Prostate gland (tissue), 2 donors: ENCODE data around the gene UROS. TPM values are rescaled to one million over a fixed set of nuclear protein-coding genes. Genes with fewer than 3 reads are reported as not detected.

Experiments used
- DNase-seq: peaks from one replicate; pipeline ENCODE4 v3.0.0-alpha.2; 2019; ENCODE audit warnings: low spot score
- H3K27ac ChIP-seq, 2 donors: fragments of 200-600 bp; sonication (generic); 2 replicates each; pipeline ENCODE4 v1.5.1; 2017 to 2019
- H3K27me3 ChIP-seq: fragments of 200-600 bp; sonication (generic); replicated peaks from 2 replicates; pipeline ENCODE4 v1.5.1; 2019; ENCODE audit not compliant: insufficient read depth
- H3K36me3 ChIP-seq, 2 donors: fragments of 200-600 bp; sonication (generic); 1 replicate in 1 of 2; 2 replicates in 1 of 2; pipeline versions ENCODE4 v1.5.1 to v1.8.1; 2017 to 2019
- H3K4me1 ChIP-seq: fragments of 200-600 bp; sonication (generic); replicated peaks from 2 replicates; pipeline ENCODE4 v1.5.1; 2019
- H3K4me3 ChIP-seq, 2 donors: fragments of 200-600 bp; sonication (generic); 2 replicates each; pipeline ENCODE4 v1.5.1; 2017 to 2019
- H3K9me3 ChIP-seq: fragments of 200-600 bp; sonication (generic); 2 replicates; pipeline ENCODE4 v1.5.1; 2017
- POLR2A ChIP-seq: fragments of 450-650 bp; IDR thresholded peaks from one replicate; pipeline ENCODE4 v1.6.1; 2016; ENCODE audit warnings: antibody characterized with exemption, mild to moderate bottlenecking
- POLR2AphosphoS5 ChIP-seq: sonication (generic); formaldehyde crosslinking; IDR thresholded peaks from one replicate; pipeline ENCODE4 v1.6.1; 2017; ENCODE audit warnings: antibody characterized with exemption
- WGBS: methylation state at CpG from one replicate; pipeline ENCODE4 v1.1.5; 2018; 5-methylcytosine and 5-hydroxymethylcytosine counted together
- intact Hi-C: fragments of 100-400 bp; cut with DNase I; formaldehyde crosslinking; loops from one replicate; pipeline ENCODE4 v1.14.2; 2022
- total RNA-seq, 2 donors: library from RNA; depleted of rRNA; stranded (reverse); fragments of >200 nt; gene quantifications; one replicate each; pipeline ENCODE4 v1.1.0, GENCODE V29; 2016
- TF ChIP-seq, protein P1 (sequence below), 4 experiments: fragments of 200-600 bp in 2 of 4; fragments of 450-650 bp in 2 of 4; sonication (generic) in 2 of 4; IDR thresholded peaks; 1 replicate in 3 of 4; 2 replicates in 1 of 4; pipeline ENCODE4 v1.5.1; 2016 to 2019; ENCODE audit warnings: antibody characterized with exemption in 4 of 4, mild to moderate bottlenecking in 2 of 4, moderate library complexity in 2 of 4

UROS gene
- total RNA-seq, 2 donors from 2014 or later, result 45.0 to 49.0 TPM

DNA sequence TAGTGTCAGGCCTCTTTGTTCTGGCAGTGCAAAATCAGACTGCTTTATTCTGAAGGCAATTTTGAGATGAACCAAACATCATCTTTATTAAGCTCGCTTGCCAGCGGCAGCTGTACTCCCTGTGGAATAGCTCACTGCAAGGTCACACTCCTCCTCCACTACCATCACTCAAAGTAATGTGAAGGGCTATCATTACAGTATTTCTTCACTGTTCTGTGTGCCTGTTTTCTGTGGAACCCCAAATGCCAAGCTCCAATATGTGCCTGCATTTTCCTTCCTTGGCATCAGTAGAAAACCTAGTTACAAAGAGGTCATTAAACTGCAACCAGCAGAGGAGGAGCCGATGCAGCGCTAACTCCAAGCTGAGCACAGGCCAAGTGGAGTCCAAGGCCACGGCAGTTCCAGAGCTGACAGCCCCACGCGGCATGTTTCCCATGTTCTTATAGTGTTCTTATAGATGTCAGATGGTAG, 21.7 kb upstream of the UROS start:
- no peaks in the 10 kb centered on the region for H3K4me1 ChIP-seq
- H3K9me3 ChIP-seq, result no peaks in the 10 kb centered on the region
- H3K27me3 ChIP-seq, result no peaks in the 10 kb centered on the region
- TF ChIP-seq, protein P1, sequence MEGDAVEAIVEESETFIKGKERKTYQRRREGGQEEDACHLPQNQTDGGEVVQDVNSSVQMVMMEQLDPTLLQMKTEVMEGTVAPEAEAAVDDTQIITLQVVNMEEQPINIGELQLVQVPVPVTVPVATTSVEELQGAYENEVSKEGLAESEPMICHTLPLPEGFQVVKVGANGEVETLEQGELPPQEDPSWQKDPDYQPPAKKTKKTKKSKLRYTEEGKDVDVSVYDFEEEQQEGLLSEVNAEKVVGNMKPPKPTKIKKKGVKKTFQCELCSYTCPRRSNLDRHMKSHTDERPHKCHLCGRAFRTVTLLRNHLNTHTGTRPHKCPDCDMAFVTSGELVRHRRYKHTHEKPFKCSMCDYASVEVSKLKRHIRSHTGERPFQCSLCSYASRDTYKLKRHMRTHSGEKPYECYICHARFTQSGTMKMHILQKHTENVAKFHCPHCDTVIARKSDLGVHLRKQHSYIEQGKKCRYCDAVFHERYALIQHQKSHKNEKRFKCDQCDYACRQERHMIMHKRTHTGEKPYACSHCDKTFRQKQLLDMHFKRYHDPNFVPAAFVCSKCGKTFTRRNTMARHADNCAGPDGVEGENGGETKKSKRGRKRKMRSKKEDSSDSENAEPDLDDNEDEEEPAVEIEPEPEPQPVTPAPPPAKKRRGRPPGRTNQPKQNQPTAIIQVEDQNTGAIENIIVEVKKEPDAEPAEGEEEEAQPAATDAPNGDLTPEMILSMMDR (IDR thresholded peaks at IDR 0.05), result no peak
- TF ChIP-seq POLR2A (no peak), POLR2AphosphoS5 (no peak)
- peaks cover 0 to 8% of the 10 kb centered on the region in 2 donors for H3K36me3 ChIP-seq
- no peak overlapping the region for H3K4me3 ChIP-seq
- DNase-seq, result no peak
- no peak overlapping the region for H3K27ac ChIP-seq
- 78% methylated on average over 7 of the region's 7 CpGs for WGBS
- intact Hi-C loops, result no loop called here

DNA sequence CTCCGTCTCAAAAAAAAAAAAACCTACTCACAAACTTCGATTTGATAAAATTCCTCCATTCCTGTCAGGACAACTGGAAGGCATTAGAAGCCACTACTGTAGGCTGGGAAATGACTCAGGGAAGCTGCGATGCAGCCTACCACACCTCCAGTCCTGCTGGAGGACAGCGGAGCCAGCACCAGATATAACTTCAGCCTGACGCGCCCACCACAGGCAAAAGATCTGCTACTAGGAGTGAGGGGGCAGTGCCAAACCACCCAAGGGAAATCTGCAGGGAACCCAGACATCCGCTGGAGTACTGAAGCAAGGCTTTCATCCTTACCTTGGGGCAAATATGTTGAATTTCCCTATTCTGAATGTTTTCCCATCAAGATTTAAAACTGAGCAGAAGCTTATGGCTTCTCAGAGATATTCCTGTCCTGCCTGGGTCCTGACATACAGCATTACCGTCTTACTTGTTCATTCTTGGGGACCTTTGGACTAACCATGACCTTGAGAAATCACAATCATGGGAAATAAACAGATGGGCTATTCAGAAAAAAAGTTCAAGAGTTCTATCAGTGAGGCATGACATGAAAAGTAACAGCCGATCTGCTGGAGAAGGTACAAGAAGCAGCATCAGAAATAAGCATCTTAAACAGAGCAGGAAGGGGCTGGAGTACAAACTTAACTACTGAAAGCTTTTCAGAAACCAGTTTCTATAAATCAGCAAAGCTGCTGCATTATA, 20.7 kb upstream of the UROS start:
- H3K4me1 ChIP-seq, result no peaks in the 10 kb centered on the region
- no peak for TF ChIP-seq POLR2AphosphoS5
- TF ChIP-seq, protein P1 (IDR thresholded peaks at IDR 0.05), result no peak
- TF ChIP-seq POLR2A, result no peak
- no peaks in the 10 kb centered on the region for H3K27me3 ChIP-seq
- H3K9me3 ChIP-seq, result no peaks in the 10 kb centered on the region
- no peak overlapping the region for H3K4me3 ChIP-seq
- 88% methylated on average over 9 of the region's 9 CpGs for WGBS
- no peak for DNase-seq
- H3K36me3 ChIP-seq, result peaks cover 0 to 8% of the 10 kb centered on the region in 2 donors
- intact Hi-C loops, result no loop called here
- no peak overlapping the region for H3K27ac ChIP-seq

DNA sequence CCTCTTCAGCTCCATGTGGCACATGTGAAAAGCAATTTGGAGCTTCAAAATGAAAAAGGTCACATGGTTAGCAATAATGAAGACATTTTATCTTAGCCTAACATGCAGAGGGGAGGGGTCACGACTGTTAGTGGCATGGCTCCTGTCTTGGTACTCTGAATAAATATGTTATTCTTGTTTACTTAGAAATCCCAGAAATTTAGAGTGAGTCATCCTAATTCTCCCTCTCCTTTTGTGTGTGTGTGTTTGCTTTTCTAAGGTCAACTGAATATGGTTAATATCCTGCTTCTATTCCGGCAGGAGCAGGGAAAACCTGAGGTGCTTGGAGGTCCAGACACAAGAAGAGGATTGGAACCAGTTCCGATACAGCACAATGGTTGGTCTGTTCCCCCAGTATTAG, 17.9 kb upstream of the UROS start:
- no peak for DNase-seq
- TF ChIP-seq, protein P1 (IDR thresholded peaks at IDR 0.05), result no peak
- TF ChIP-seq POLR2A (no peak), POLR2AphosphoS5 (no peak)
- H3K36me3 ChIP-seq, result peaks cover 0 to 8% of the 10 kb centered on the region in 2 donors
- 64% methylated on average over 3 of the region's 3 CpGs for WGBS
- no peaks in the 10 kb centered on the region for H3K9me3 ChIP-seq
- H3K27me3 ChIP-seq, result no peaks in the 10 kb centered on the region
- intact Hi-C loops, result no loop called here
- H3K4me1 ChIP-seq, result no peaks in the 10 kb centered on the region
- H3K27ac ChIP-seq, result no peak overlapping the region
- H3K4me3 ChIP-seq, result no peak overlapping the region

DNA sequence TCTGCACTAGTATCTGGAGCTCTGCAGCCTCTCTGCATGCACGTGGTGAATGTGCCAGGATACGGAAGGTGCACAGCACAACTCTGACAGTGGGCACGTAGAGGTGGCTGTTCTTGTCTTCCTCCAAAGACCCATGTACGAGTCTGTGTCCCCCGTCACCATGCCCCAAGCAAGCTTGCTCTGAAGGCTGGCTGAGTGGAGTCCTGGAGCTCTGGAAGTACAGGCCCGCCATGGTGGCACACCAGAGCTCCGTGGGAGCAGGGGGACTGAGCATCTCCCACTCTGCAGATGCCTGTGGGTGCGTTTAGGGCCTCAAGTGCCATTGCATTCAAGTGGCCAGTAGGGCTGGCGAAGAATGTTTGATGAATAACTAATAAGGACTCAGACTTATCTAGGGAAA, 17.3 kb upstream of the UROS start:
- no peak for DNase-seq
- WGBS, result 95% methylated on average over 9 of the region's 9 CpGs
- Histone ChIP-seq H3K36me3 (peaks cover 0 to 8% of the 10 kb centered on the region in 2 donors), H3K9me3 (no peaks in the 10 kb centered on the region), H3K27me3 (no peaks in the 10 kb centered on the region), H3K27ac (no peak overlapping the region), H3K4me3 (no peak overlapping the region), H3K4me1 (no peaks in the 10 kb centered on the region)
- TF ChIP-seq, protein P1 (IDR thresholded peaks at IDR 0.05), result no peak
- TF ChIP-seq POLR2AphosphoS5 (no peak), POLR2A (no peak)
- intact Hi-C loops, result no loop called here
